ENCODE data around the gene DHH. TPM values are rescaled to one million over a fixed set of nuclear protein-coding genes. Genes with fewer than 3 reads are reported as not detected.

The DHH gene
- total RNA-seq, 1 experiment from 2014 or later = not detected

DNA sequence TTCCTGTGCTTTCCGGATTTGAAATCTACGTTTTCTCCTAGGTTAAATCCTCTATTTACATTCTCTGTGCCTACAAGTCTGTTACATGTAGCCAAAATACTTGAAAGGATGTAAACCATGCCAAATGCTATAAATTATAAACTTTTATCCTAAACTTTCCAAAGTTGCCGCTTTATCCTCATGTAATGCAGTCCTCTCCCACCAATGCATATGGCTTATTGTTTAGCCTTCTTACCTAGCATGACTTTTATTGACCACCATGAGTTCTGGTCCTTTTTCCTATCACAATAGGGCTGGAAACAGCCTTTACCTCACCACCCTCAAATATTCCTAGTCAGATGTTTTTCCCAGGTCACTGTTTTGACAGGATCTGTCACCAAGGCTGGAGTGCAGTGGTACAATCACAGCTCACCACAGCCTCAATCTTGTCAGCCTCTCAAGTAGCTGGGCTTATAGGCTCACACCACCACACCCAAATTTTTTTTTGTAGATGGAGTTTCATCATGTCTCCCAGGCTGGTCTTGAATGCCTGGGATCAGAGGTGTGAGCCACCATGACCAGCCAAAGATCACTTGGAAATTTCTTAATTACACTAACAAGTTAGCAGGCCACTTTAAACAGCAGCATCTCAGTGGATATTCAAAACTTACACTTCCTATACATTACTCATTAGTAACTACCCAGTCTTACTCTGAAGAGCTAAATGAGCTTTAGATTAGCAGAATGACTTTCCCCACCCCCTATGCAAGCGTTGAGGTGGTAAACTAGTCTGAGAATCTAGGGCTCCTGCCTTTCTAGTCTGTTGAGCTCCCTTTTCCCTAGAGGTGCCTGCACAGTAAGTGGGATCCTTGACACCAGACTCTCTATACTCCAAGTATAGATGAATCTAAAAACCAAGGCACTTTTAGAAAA is 32.5 kb upstream of the DHH start:
- H3K36me3 Mint-ChIP-seq (ENCODE audit: insufficient read depth, unreplicated experiment) = peaks cover 37% of the 10 kb centered on the region

DNA sequence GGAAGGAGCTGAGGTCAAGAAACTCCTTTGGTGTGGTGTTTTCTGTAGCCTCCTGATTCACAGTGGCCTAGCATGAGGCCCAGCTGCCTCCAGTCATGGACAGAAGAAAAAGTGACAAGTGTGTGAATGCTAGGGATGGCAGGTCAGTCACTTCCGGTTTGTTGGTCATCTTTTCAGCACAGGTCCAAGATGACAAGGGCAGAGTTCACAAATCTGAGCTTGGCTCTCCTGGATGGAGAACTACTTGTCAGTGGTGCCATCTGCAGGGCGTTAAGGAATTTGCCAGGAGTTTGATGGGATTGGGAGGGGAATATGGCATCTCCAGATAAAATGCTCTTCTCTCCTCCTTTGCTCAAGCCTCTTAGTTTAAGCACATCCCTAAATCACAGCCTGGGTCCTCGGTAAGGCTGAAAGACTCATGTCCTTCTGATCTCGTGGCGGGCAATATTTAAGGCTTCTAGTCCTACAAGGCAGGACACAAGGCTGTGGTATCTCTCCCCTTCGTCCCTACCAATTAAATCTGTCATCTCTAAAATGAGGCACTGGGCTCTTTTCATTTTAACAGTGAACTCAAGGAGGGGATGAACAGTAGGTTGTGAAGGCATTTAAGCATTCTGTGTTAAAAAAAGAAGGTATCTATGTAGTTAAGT is 26.6 kb upstream of the DHH start:
- CTCF ChIA-PET = interaction anchor here (0.7 to 1.1 kb wide), 7 partner anchors 9 to 124 kb away, joined by 3 to 29 read pairs (median 6); partner anchors contain the start of genes LMBR1L and RHEBL1
- Mint-ChIP-seq H3K9me3 (ENCODE audit: low read depth, unreplicated experiment) (no peaks in the 10 kb centered on the region), H3K27ac (ENCODE audit: unreplicated experiment) (no peak overlapping the region), H3K4me3 (ENCODE audit: low read depth, unreplicated experiment) (no peak overlapping the region), H3K36me3 (ENCODE audit: insufficient read depth, unreplicated experiment) (no peaks in the 10 kb centered on the region), H3K4me1 (ENCODE audit: low read depth, unreplicated experiment) (no peaks in the 10 kb centered on the region), H3K27me3 (ENCODE audit: unreplicated experiment) (no peaks in the 10 kb centered on the region)
- BruUV-seq (replicated peaks) = no TSS peak
- intact Hi-C loops (cut with micrococcal nuclease; ENCODE audit: unreplicated experiment) = loop anchor here (1.0 to 5.0 kb wide), 2 partner anchors 34 to 57 kb away; no protein-coding TSS in a partner anchor
- TF ChIP-seq, protein P1, sequence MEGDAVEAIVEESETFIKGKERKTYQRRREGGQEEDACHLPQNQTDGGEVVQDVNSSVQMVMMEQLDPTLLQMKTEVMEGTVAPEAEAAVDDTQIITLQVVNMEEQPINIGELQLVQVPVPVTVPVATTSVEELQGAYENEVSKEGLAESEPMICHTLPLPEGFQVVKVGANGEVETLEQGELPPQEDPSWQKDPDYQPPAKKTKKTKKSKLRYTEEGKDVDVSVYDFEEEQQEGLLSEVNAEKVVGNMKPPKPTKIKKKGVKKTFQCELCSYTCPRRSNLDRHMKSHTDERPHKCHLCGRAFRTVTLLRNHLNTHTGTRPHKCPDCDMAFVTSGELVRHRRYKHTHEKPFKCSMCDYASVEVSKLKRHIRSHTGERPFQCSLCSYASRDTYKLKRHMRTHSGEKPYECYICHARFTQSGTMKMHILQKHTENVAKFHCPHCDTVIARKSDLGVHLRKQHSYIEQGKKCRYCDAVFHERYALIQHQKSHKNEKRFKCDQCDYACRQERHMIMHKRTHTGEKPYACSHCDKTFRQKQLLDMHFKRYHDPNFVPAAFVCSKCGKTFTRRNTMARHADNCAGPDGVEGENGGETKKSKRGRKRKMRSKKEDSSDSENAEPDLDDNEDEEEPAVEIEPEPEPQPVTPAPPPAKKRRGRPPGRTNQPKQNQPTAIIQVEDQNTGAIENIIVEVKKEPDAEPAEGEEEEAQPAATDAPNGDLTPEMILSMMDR (IDR thresholded peaks at IDR 0.05; ENCODE audit: unreplicated experiment) = peak; percentile 13
- peak; percentile 41 for DNase-seq

More for the DNA sequence above, 32.5 kb upstream of the DHH start:
- DNase-seq = no peak
- peaks cover 6% of the 10 kb centered on the region for H3K4me1 Mint-ChIP-seq (ENCODE audit: low read depth, unreplicated experiment)
- H3K27me3 Mint-ChIP-seq (ENCODE audit: unreplicated experiment) = no peaks in the 10 kb centered on the region
- H3K4me3 Mint-ChIP-seq (ENCODE audit: low read depth, unreplicated experiment) = no peak overlapping the region
- intact Hi-C loops (cut with micrococcal nuclease; ENCODE audit: unreplicated experiment) = no loop called here
- H3K9me3 Mint-ChIP-seq (ENCODE audit: low read depth, unreplicated experiment) = no peaks in the 10 kb centered on the region
- CTCF ChIA-PET = no interaction called here
- H3K27ac Mint-ChIP-seq (ENCODE audit: unreplicated experiment) = no peak overlapping the region
- TF ChIP-seq, protein P1 (IDR thresholded peaks at IDR 0.05; ENCODE audit: unreplicated experiment) = no peak
- no TSS peak for BruUV-seq (replicated peaks)

DNA sequence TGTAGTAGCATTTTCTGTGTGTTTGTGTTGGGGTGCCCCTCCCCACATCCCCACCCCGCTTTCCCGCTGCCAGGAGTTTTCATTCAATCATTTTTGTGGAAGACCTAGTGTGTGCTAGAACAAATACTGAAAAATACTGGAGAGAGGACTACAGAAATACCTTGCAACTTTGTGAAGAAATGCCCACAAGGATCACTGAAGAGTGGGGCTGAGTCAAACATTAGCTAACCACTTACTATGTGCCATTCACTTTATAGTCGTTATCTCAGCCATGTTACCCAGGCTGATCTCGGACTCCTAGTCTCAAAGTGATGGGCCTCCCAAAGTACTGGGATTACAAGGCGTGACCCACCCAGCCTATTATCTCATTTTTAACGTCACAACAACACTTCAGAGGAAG is 16.6 kb upstream of the DHH start:
- intact Hi-C loops (cut with micrococcal nuclease; ENCODE audit: unreplicated experiment) = no loop called here
- H3K9me3 Mint-ChIP-seq (ENCODE audit: low read depth, unreplicated experiment) = no peaks in the 10 kb centered on the region
- peaks cover 20% of the 10 kb centered on the region for H3K36me3 Mint-ChIP-seq (ENCODE audit: insufficient read depth, unreplicated experiment)
- BruUV-seq (replicated peaks) = no TSS peak
- H3K4me3 Mint-ChIP-seq (ENCODE audit: low read depth, unreplicated experiment) = peak overlapping the region; percentile 94
- CTCF ChIA-PET = interaction anchor here (0.7 to 1.9 kb wide), 4 partner anchors 10 to 207 kb away, joined by 3 to 10 read pairs (median 4); a partner anchor contains a TSS
- no peak for DNase-seq
- no peaks in the 10 kb centered on the region for H3K27me3 Mint-ChIP-seq (ENCODE audit: unreplicated experiment)
- H3K4me1 Mint-ChIP-seq (ENCODE audit: low read depth, unreplicated experiment) = peaks cover 13% of the 10 kb centered on the region
- peak overlapping the region; percentile 78 for H3K27ac Mint-ChIP-seq (ENCODE audit: unreplicated experiment)
- TF ChIP-seq, protein P1 (IDR thresholded peaks at IDR 0.05; ENCODE audit: unreplicated experiment) = no peak

DNA sequence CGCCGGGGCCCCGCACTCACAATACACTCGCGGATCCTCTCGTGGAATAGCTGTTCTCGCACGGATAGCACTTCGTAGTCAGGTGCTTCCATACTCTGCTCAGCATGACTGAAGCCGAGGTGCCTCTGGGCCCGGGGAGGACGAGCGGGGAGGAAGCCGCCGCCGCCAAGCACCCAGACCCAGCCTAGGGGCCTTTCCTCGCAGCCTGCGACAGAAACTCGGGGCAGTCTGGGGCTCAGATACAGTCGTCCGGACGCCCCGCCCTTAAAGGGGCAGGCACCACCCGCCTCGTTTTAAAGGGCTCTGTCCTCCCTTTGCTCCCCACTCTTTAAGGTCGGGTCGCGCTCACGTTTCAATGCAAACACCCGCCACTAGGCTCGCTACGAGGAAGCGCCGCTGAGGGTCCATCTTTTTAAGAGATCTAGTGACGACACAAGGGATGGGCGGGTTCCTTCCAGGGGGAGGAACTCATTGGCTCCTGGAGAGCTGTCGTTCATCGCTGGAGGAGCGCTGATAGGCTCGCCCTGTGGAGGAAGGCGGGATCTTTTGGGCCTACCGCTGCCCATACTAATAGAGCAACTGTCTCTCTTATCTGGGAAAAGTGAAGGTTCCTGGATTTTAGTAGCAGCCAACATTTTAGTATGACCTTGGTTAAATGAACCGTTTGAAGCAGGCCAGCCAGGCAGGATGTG is 16.0 kb upstream of the DHH start, which contains the start of gene LMBR1L:
Gene LMBR1L (minus strand): TSS at position 384 of the 692 bp plus-strand sequence. CDS start 292 bp downstream, at position 92.
- peak; percentile 88 for DNase-seq
- CTCF ChIA-PET = interaction anchor here (0.6 to 1.9 kb wide), 7 partner anchors 10 to 141 kb away, joined by 3 to 10 read pairs (median 4); no protein-coding TSS in a partner anchor
- BruUV-seq (replicated peaks) = no TSS peak

More for the DNA sequence above, 16.0 kb upstream of the DHH start, which contains the start of gene LMBR1L:
- TF ChIP-seq, protein P1 (IDR thresholded peaks at IDR 0.05; ENCODE audit: unreplicated experiment) = no peak
- H3K4me3 Mint-ChIP-seq (ENCODE audit: low read depth, unreplicated experiment) = peak within 1 kb of the TSS; percentile 94
- H3K27me3 Mint-ChIP-seq (ENCODE audit: unreplicated experiment) = no peaks in the 10 kb centered on the region
- peak within 1 kb of the TSS; percentile 78 for H3K27ac Mint-ChIP-seq (ENCODE audit: unreplicated experiment)
- H3K4me1 Mint-ChIP-seq (ENCODE audit: low read depth, unreplicated experiment) = peaks cover 13% of the 10 kb centered on the region
- peaks cover 23% of the 10 kb centered on the region for H3K36me3 Mint-ChIP-seq (ENCODE audit: insufficient read depth, unreplicated experiment)
- H3K9me3 Mint-ChIP-seq (ENCODE audit: low read depth, unreplicated experiment) = no peaks in the 10 kb centered on the region
- intact Hi-C loops (cut with micrococcal nuclease; ENCODE audit: unreplicated experiment) = no loop called here

All from Calu3 (cell line).